ENCODE measurements around the gene E4F1.
A peak's percentile ranks its signal among the peaks of the same experiment; 100 is the strongest.
"Not testable (repeated sequence)": the region's sequence is repeated elsewhere in the genome, so short reads cannot be mapped to it uniquely, and the experiment has no call there.

The E4F1 gene

GRCh38 chr16:2244926-2245795, 21.8 kb downstream of the E4F1 start:
- no peak for DNase-seq

DNA sequence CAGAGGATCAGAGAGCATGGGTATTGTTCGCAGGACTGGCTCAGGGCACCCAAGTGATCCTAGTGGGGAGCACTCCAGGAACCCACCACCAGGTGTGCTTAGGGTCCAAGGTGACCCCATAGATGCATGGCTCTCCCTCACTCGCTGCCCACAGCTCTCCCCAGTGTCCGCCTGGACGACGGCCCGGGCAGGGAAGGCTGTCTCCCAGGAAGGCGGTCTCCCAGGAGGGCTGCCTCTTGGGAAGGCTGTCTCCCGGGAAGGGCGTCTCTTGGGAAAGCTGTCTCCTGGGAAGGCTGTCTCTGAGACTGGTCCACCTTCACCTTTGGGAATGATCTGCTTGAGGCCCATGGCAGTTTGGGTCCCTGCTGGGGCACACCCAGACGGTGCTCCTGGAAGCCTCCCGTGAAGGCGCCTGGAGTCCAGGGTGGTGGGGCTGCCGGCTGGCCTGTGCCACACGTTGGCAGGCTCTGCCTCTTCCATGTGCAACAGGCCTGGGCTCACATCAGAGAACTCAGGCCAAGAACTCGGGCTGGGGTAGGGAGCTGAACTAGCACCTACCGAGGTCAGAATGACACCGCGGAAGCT, 23.0 kb downstream of the E4F1 start:
- no peak for DNase-seq

DNA sequence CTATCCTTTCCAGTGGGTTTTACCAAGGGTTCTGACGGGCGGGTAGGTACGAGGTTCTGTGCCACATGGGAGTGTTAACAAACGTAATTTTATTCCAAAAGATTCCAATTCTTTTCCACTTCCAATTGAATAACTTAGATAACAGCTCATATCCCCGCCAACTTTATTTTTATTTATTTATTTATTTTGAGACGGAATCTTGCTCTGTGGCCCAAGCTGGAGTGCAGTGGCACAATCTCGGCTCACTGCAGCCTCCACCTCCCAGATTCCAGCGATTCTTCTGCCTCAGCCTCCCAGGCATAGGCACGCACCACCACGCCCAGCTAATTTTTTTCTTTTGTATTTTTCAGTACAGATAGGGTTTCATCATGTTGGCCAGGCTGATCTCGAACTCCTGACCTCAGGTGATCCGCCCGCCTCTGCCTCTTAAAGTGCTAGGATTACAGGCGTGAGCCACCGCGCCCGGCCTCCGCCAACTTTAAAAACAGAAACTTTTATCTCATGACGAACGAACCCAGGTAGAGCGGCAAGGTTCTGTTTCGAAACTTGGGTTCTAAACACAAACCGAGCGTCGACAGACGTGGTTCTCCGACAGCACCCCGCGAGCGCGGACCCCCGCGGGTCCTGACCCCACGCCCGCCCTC, 27.4 kb downstream of the E4F1 start:
- peak in 3 of 5 donors; percentile 29 to 49 (median 45) for DNase-seq

DNA sequence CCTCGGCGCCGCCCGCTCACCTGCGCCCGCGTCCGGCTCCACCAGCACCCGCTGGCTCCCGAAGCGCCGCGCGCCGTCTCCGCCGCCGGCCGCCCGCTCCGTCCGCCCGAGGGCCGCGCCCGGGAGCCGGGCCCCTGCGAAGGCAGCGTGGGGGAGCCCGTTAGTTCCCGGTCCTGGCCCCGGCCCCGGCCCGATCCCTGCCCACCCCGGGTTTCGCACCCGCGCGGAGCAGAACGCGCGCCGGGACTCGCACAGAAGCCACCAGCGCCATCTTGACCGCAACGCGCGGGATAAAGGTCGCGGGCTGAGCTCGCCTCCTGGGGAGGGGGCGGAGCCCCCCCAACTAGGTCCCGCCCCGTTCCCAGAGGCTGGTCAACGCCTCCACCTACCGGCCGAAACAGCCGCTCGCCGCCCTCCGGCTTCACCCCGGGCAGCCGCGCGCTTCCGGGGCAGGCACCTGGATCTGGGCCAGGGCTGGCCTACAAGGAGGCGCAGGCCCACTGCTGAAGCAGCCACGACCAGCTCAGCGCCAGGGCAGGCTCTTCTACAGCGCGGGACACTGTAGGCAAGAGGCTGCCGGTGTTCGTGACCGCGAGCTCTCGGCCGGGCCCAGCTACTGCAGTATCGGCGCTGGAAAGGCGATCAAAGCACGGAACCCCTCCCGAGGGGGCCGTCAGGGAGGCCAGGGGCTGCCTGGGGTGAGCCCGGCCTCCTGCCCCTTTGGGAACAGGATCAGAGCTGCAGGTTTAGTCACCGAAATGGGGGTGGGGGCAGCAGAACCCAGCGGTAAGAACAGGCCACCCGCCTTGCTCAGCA, 28.1 kb downstream of the E4F1 start, which contains the start of gene ECI1:
Gene ECI1, minus strand, starts transcription at position 292 of the 816 bp plus-strand sequence. Its CDS starts 21 bp downstream, at position 271.
- peak; percentile 65 to 89 (median 72) for DNase-seq

GRCh38 chr16:2252806-2253148, 29.4 kb downstream of the E4F1 start:
- DNase-seq, result no peak

DNA sequence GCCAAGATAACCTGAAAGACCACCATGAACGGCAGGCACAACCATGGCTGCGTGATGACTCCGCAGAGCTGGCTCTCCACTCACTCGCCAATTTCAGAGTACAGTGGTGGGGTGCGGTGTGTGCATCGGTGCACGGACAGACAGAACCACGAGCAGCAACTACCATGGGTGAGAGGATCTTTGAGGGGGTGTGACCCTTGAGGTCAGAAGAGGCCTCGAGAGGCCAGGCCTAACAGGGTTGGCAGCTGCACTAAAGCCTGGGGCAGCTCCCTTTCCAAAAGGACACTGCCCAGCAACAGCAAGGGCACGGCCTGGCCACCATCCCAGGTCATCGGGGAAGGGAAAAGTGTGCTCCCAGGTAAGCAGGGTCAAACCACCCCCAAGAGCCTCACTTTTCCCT, 29.9 kb downstream of the E4F1 start:
- DNase-seq, result no peak

- DNase-seq, result no peak
Observed at GRCh38 chr16:2256531-2257140, 33.2 kb downstream of the E4F1 start.

GRCh38 chr16:2257726-2258125, 34.3 kb downstream of the E4F1 start:
- DNase-seq, result no peak

- not testable (repeated sequence) for DNase-seq
Observed at GRCh38 chr16:2258530-2258929, 35.1 kb downstream of the E4F1 start.

GRCh38 chr16:2260250-2260649, 36.9 kb downstream of the E4F1 start:
- no peak for DNase-seq

GRCh38 chr16:2263026-2263425, 39.6 kb downstream of the E4F1 start:
- not testable (repeated sequence) for DNase-seq

DNA sequence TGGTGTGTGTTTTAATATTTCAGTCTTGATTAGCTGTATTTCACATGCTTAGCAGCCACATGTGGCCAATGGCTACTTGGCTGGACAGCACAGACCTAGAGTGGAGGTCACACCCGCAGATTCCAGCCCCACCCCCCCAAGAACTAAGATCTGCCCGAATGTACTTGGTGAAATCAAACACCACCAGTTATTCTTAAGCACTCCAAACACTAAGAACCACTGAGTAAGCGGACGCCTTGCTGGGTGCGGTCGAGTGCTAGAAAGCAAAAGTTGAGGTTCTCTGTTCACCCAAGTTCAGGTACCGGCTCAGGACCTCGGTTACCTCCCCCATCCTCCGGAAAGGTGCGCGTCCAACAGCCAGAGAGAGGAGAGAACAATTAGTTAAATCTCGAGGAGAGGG, 43.5 kb downstream of the E4F1 start:
- peak in 1 of 5 donors; percentile 25 for DNase-seq

DNA sequence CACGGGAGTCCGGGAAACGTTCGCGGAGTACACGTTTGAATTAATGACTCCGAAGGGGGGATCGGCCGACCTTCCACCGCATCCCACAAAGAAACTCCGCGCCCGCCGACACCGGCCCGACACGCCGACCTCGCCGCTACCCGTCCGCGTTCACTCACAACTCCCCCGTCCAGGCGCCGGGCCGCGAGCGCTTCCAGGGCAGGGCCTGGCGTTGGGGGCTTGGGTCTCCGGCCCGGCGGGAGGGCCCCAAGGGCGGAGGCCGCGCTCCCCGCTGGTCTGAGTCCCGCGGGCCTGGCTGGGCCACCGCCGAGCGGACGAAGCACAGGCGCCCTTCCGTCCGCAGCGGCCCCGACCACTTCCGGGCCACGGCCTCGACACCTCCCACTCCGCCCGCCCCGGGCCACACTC, 44.1 kb downstream of the E4F1 start:
- peak in 1 of 5 donors; percentile 35 for DNase-seq

GRCh38 chr16:2267913-2268666, 44.7 kb downstream of the E4F1 start, which contains the start of gene RNPS1:
TSS of gene RNPS1 (minus strand) at chr16:2268126. CDS start at chr16:2264643, 3,483 bp downstream.
- DNase-seq, result peak; percentile 88 to 97 (median 93)

DNA sequence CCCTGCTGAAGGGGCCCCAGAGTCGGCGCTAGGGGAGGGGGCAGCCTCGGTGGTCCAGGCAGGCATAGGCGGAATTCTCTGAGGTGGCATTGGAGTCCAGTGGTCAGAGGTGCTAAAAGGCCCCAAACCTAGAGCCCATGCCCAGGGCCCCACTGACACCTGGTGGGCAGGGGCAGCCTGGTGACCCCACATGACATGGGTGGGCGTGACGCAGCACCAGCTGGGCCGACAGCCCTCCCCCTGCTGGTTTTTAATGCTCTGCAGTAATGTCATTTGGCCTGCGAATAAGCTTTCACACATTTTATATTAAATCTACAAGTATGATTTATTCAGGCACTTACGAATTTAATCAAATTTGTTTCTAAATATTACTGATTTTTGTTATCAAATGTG, 46.7 kb downstream of the E4F1 start:
- no peak for DNase-seq

GRCh38 chr16:2270588-2271470, 47.4 kb downstream of the E4F1 start:
- no peak for DNase-seq

DNA sequence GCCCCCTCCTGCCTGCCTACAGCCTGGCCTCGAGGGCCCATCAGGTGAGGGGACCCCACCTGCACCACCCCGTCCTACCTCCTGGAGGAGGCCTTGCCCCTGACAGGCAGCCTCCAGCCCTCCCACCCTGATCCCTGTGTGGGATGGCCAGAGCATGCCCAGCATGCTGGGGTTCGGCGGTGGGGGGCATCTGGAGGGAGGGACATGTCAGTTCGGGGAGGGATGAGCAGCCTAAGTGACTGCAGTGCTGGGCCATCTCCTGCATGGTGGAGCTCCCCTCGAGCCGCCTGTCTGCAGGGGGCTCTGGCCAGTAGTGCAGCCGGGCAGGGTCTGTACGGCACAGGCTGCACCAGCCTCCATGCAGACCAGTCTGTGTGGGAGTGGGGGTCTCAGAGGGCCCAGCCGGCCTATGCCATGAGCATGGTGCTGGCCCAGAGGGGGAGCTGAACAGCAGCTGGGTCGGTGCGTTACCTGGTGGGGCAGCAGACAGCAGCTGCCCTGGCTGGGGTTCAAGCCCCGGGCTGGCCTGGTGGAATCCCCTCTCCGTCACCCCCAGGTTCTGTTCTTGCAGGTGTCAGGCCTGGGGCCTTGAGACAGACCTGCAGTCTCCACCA, 48.6 kb downstream of the E4F1 start:
- DNase-seq, result no peak

- no peak for DNase-seq
Observed at GRCh38 chr16:2273484-2273883, 50.1 kb downstream of the E4F1 start.

- DNase-seq, result no peak
Observed at GRCh38 chr16:2273931-2274330, 50.5 kb downstream of the E4F1 start.

Measured in T-helper 1 cell (primary cell).